Stomach (tissue), 9 donors: ENCODE data around the gene LTO1. TPM values are rescaled to one million over a fixed set of nuclear protein-coding genes. Genes with fewer than 3 reads are reported as not detected.
A peak's percentile ranks its signal among the peaks of the same experiment; 100 is the strongest.

Source experiments
- DNase-seq, 2 donors: peaks; one replicate each; pipeline versions ENCODE4 v3.0.0 to v3.0.0-alpha.2; 2013 to 2019
- H3K27ac ChIP-seq, 5 donors: fragments of 200-600 bp in 4 of 5; sonication (generic) in 4 of 5; one replicate each; pipeline ENCODE4 v1.5.1; 2013 to 2019; ENCODE audit warnings: mild to moderate bottlenecking in 1 of 5, moderate library complexity in 1 of 5
- H3K27me3 ChIP-seq, 3 donors: fragments of 200-600 bp; sonication (generic); one replicate each; pipeline ENCODE4 v1.5.1; 2017 to 2019; ENCODE audit warnings: mixed run types in 1 of 3
- H3K36me3 ChIP-seq, 4 donors: fragments of 200-600 bp; sonication (generic); 1 replicate in 3 of 4; 2 replicates in 1 of 4; pipeline ENCODE4 v1.5.1; 2016 to 2019
- H3K4me1 ChIP-seq, 4 donors: fragments of 200-600 bp; sonication (generic); one replicate each; pipeline ENCODE4 v1.5.1; 2016 to 2019
- H3K4me3 ChIP-seq, 4 donors: fragments of 200-600 bp; sonication (generic) in 3 of 4; one replicate each; pipeline ENCODE4 v1.5.1; 2016 to 2019; ENCODE audit warnings: mild to moderate bottlenecking in 1 of 4
- H3K9me3 ChIP-seq, 4 donors: fragments of 200-600 bp; sonication (generic); one replicate each; pipeline ENCODE4 v1.5.1; 2016 to 2019
- CTCF ChIP-seq, 7 experiments: fragments of 450-650 bp in 4 of 7; fragments of 200-600 bp in 3 of 7; sonication (generic) in 3 of 7; IDR thresholded peaks; one replicate each; pipeline ENCODE4 v1.5.1; 2016 to 2019; ENCODE audit warnings: antibody characterized with exemption in 7 of 7, control low read depth in 2 of 7, mild to moderate bottlenecking in 1 of 7
- EP300 ChIP-seq: sonication (generic); formaldehyde crosslinking; IDR thresholded peaks from one replicate; pipeline ENCODE4 v1.6.1; 2017; ENCODE audit warnings: antibody characterized with exemption
- POLR2A ChIP-seq, 4 donors: fragments of 450-650 bp; IDR thresholded peaks; one replicate each; pipeline ENCODE4 v1.6.1; 2016; ENCODE audit warnings: antibody characterized with exemption in 4 of 4, control low read depth in 2 of 4, mild to moderate bottlenecking in 1 of 4, moderate library complexity in 1 of 4
- POLR2AphosphoS5 ChIP-seq, 3 donors: sonication (generic); formaldehyde crosslinking; IDR thresholded peaks; one replicate each; pipeline ENCODE4 v1.6.1; 2016; ENCODE audit warnings: antibody characterized with exemption in 3 of 3
- WGBS, 5 donors: extraction: QIAGEN DNeasy Blood & Tissue Kit in 3 of 5; methylation state at CpG; one replicate each; pipeline versions ENCODE4 v1.1.5 to v1.1.7; 2013 to 2018; 5-methylcytosine and 5-hydroxymethylcytosine counted together
- intact Hi-C: fragments of 100-400 bp; cut with DNase I; formaldehyde crosslinking; loops from one replicate; pipeline ENCODE4 v1.15.1; 2023; ENCODE audit warnings: low total_unique reads
- polyA plus RNA-seq, 3 donors: library from polyadenylated mRNA; stranded (reverse); fragments of 200-250 nt; gene quantifications; one replicate each; pipeline ENCODE4 v1.2.3, GENCODE V29; 2013
- total RNA-seq, 5 donors: library from RNA; depleted of rRNA; stranded (reverse); fragments of >200 nt; gene quantifications; one replicate each; pipeline versions ENCODE4 v1.1.0 to v1.2.3, GENCODE V29; 2014 to 2016
- donor health status: healthy with polysubstance abuse.
- donor health status: Bipolar disorder and iron deficiency.
- donor health status: healthy.

The LTO1 gene
- total and polyA plus RNA-seq, 8 donors, result 2.3 to 107 (median 23.3) TPM

- Histone ChIP-seq H3K4me1 (peaks cover 0 to 11% (median 8%) of the 10 kb centered on the region in 4 donors), H3K27me3 (no peaks in the 10 kb centered on the region), H3K27ac (no peak overlapping the region), H3K4me3 (no peak overlapping the region), H3K9me3 (no peaks in the 10 kb centered on the region), H3K36me3 (peaks cover 9 to 40% (median 35%) of the 10 kb centered on the region in 4 donors)
- TF ChIP-seq CTCF (IDR thresholded peaks at IDR 0.05), result no peak
- TF ChIP-seq POLR2A (IDR thresholded peaks at IDR 0.05), result no peak
- TF ChIP-seq POLR2AphosphoS5 (IDR thresholded peaks at IDR 0.05), result no peak
- no peak for TF ChIP-seq EP300
- WGBS, 5 donors, result 80 to 89% (median 81%) methylated on average over 13 to 19 of the region's 19 CpGs
- intact Hi-C loops, result no loop called here
- DNase-seq, result no peak
Observed at GRCh38 chr11:69655479-69656428, 19.4 kb downstream of the LTO1 start.

- TF ChIP-seq POLR2AphosphoS5 (IDR thresholded peaks at IDR 0.05) (no peak), POLR2A (IDR thresholded peaks at IDR 0.05) (no peak), CTCF (IDR thresholded peaks at IDR 0.05) (no peak), EP300 (no peak)
- intact Hi-C loops, result no loop called here
- Histone ChIP-seq H3K27ac (no peak overlapping the region), H3K4me3 (no peak overlapping the region), H3K36me3 (peaks cover 9 to 48% (median 43%) of the 10 kb centered on the region in 4 donors), H3K27me3 (no peaks in the 10 kb centered on the region), H3K9me3 (no peaks in the 10 kb centered on the region), H3K4me1 (peaks cover 0 to 11% (median 8%) of the 10 kb centered on the region in 4 donors)
- peak in 1 of 2 donors; percentile 49 for DNase-seq
- WGBS, 5 donors, result 35 to 52% (median 44%) methylated on average over 21 to 27 of the region's 27 CpGs
Observed at GRCh38 chr11:69654660-69655478, 20.3 kb downstream of the LTO1 start.

GRCh38 chr11:69654001-69654659 is 21.0 kb downstream of the LTO1 start:
- H3K27me3 ChIP-seq, result no peaks in the 10 kb centered on the region
- no peak overlapping the region for H3K27ac ChIP-seq
- no peak for DNase-seq
- H3K4me1 ChIP-seq, result peaks cover 0 to 11% (median 8%) of the 10 kb centered on the region in 4 donors
- intact Hi-C loops, result no loop called here
- TF ChIP-seq CTCF (IDR thresholded peaks at IDR 0.05), result no peak
- H3K36me3 ChIP-seq, result peaks cover 9 to 55% (median 51%) of the 10 kb centered on the region in 4 donors
- no peaks in the 10 kb centered on the region for H3K9me3 ChIP-seq
- no peak overlapping the region for H3K4me3 ChIP-seq
- WGBS, 5 donors, result 70 to 80% (median 73%) methylated on average over 22 to 38 of the region's 38 CpGs

- WGBS, 5 donors, result 90 to 93% (median 92%) methylated on average over 23 of the region's 23 CpGs
- intact Hi-C loops, result no loop called here
- Histone ChIP-seq H3K36me3 (peaks cover 9 to 62% (median 57%) of the 10 kb centered on the region in 4 donors), H3K27ac (no peak overlapping the region), H3K4me3 (no peak overlapping the region), H3K9me3 (no peaks in the 10 kb centered on the region), H3K4me1 (peaks cover 0 to 11% (median 8%) of the 10 kb centered on the region in 4 donors), H3K27me3 (no peaks in the 10 kb centered on the region)
- no peak for DNase-seq
- no peak for TF ChIP-seq POLR2AphosphoS5 (IDR thresholded peaks at IDR 0.05)
- no peak for TF ChIP-seq CTCF (IDR thresholded peaks at IDR 0.05)
- TF ChIP-seq EP300, result no peak
- TF ChIP-seq POLR2A (IDR thresholded peaks at IDR 0.05), result no peak
Observed at GRCh38 chr11:69653406-69653960, 21.7 kb downstream of the LTO1 start.
